ENCODE results near the gene ZNF708.
"Not testable (repeated sequence)": the region's sequence is repeated elsewhere in the genome, so short reads cannot be mapped to it uniquely, and the experiment has no call there.

ZNF708 gene

GRCh38 chr19:21326169-21326568 is 3.0 kb downstream of the ZNF708 start:
- TF ChIP-seq CTCF (IDR thresholded peaks at IDR 0.05; ENCODE audit: insufficient read depth, low read depth, low read length, missing control alignments): no peak
- no peak for DNase-seq (ENCODE audit: low read depth)
- no peak overlapping the region for H3K4me3 ChIP-seq (ENCODE audit: low read depth, low read length)

- DNase-seq (ENCODE audit: low read depth): no peak
- no peak overlapping the region for H3K4me3 ChIP-seq (ENCODE audit: low read depth, low read length)
- TF ChIP-seq CTCF (IDR thresholded peaks at IDR 0.05; ENCODE audit: insufficient read depth, low read depth, low read length, missing control alignments): no peak
Measured at GRCh38 chr19:21323000-21323399, 6.2 kb downstream of the ZNF708 start.

- no peak for TF ChIP-seq CTCF (IDR thresholded peaks at IDR 0.05; ENCODE audit: insufficient read depth, low read depth, low read length, missing control alignments)
- DNase-seq (ENCODE audit: low read depth): no peak
- no peak overlapping the region for H3K4me3 ChIP-seq (ENCODE audit: low read depth, low read length)
Measured at GRCh38 chr19:21322528-21322927, 6.7 kb downstream of the ZNF708 start.

DNA sequence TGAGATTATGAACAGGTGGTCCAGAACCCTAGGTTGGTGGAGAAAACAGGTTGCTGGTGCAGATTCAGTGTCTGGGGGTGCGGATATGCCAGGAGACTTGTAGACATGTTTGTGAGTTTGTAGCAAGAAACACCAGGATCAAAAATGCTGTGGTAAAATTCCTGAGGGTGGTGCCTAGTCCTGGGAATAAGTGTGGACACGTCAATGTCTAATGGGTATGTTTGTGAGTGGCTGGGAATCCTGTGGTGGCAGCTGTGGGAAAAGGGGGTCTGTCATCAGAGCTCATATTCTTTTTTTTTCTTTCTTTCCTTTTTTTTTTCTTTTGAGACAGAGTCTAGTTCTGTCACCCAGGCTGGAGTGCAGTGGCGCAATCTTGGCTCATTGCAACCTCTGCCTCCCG is 7.2 kb downstream of the ZNF708 start:
- DNase-seq (ENCODE audit: low read depth): no peak
- TF ChIP-seq CTCF (IDR thresholded peaks at IDR 0.05; ENCODE audit: insufficient read depth, low read depth, low read length, missing control alignments): no peak
- no peak overlapping the region for H3K4me3 ChIP-seq (ENCODE audit: low read depth, low read length)

DNA sequence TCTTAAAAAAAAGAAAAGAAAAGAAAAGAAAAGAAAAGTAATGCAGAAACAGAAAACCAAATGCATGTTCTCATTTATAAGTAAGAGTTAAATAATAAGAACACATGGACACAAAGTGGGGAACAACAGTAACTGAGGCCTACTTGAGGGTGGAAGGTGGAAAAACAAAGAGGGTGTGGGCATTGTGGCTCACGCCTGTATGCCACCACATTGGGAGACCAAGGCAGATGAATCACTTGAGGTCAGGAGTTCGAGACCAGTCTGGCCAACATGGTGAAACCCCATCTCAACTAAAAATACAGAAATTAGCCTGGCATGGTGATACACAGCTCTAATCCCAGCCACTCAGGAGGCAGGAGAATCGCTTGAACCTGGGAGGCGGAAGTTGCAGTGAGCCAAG is 8.1 kb downstream of the ZNF708 start:
- DNase-seq (ENCODE audit: low read depth): no peak
- TF ChIP-seq CTCF (IDR thresholded peaks at IDR 0.05; ENCODE audit: insufficient read depth, low read depth, low read length, missing control alignments): no peak
- no peak overlapping the region for H3K4me3 ChIP-seq (ENCODE audit: low read depth, low read length)

DNA sequence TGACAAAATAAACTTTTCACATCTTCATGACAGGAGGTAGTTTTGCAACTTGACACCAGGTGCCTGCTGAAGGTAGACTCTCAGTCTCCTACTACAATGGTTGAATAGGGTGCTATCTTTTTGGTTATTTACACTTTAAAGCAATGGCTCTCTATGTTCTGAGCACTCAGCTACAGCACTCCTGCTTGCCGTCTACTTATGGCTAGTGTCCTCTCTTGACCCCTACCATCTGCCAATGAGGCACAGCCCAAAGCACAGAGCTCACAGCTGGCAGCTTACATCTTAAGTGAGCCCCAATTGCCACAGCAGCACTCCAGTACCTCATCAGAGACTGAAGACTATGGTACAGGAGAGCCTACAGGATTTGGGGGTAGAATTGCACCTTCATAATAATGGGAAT is 11.4 kb downstream of the ZNF708 start:
- DNase-seq (ENCODE audit: low read depth): no peak
- no peak for TF ChIP-seq CTCF (IDR thresholded peaks at IDR 0.05; ENCODE audit: insufficient read depth, low read depth, low read length, missing control alignments)
- H3K4me3 ChIP-seq (ENCODE audit: low read depth, low read length): no peak overlapping the region

- TF ChIP-seq CTCF (IDR thresholded peaks at IDR 0.05; ENCODE audit: insufficient read depth, low read depth, low read length, missing control alignments): no peak
- no peak for DNase-seq (ENCODE audit: low read depth)
- H3K4me3 ChIP-seq (ENCODE audit: low read depth, low read length): no peak overlapping the region
Measured at GRCh38 chr19:21314676-21315075, 14.5 kb downstream of the ZNF708 start.

DNA sequence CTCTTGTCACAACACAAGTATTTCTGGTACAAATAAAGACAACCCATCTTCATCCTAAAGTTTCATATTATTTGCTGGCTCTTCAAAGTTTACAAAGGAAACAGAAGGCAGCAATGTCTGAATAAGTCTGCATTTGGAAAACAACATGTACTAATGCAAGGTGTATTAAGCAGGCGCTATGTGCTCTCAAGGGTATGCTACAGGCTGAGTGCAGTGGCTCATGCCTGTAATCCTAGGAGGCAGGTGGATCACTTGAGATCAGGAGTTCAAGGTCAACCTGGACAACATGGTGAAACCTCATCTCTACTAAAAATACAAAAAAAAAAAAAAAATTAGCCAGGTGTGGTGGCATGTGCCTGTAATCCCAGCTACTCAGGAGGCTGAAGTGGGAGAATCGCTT is 16.4 kb downstream of the ZNF708 start:
- not testable (repeated sequence) for DNase-seq (ENCODE audit: low read depth); H3K4me3 ChIP-seq (ENCODE audit: low read depth, low read length)
